ENCODE results near the gene COL27A1.

Gene COL27A1

GRCh38 chr9:114206221-114206789 is 51.0 kb downstream of the COL27A1 start:
- DNase-seq (ENCODE audit: low read depth in 2 of 2), result no peak

DNA sequence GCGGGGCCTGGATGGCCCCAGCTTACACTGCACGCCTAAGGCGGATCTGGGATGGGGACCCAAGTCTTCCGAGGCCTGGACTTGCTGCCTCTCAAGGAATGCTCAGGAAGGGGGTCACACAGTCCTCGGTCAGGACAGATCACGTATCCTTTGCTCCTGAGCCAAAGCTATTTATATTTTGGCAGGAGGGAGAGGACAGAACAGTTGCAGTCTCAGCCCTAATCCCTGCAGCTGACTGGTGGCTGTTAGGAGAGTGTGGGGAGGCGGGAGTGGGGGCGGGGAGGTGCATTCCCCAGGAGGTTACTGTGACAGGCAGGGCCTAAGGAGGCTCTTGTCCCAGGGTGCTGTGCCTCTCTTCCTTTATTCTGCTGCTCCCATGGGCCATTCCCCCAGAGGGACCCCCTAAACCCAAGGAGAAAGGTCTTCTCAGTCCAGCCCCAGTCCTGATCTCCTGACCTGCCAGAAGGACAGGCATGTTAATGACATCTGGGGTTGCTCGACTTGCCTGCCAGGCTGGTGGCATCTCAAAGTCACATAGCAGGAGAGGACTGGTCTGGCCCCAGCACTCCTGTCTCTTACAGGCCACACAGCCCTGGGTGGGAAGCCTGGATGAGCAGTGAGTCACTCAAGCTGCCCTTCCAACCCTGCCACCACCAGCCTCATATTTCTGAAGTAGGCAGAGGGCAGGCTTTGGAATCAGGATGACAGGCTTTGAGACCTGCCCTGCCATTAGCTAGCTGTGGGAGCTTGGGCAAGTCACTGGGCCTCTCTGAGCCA is 51.9 kb downstream of the COL27A1 start:
- no peak for DNase-seq (ENCODE audit: low read depth in 2 of 2)

DNA sequence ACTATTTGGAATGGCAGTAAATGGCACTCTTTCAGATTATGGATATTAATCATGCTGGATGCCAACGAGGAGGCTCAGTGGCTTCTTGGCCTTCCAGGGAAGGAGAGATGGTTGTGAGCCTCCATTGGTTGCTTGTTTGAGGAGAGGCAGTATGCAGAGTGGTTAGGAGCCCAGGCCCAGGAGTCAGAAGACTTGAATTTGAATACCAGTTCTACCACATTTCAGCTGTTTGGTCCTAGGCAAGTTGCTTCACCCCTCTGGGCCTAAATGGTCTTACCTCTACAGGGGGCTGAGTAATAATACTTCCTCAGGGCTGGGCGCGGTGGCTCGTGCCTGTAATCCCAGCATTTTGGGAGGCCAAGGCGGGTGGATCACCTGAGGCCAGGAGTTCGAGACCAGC is 52.5 kb downstream of the COL27A1 start:
- DNase-seq (ENCODE audit: low read depth in 2 of 2), result no peak

DNA sequence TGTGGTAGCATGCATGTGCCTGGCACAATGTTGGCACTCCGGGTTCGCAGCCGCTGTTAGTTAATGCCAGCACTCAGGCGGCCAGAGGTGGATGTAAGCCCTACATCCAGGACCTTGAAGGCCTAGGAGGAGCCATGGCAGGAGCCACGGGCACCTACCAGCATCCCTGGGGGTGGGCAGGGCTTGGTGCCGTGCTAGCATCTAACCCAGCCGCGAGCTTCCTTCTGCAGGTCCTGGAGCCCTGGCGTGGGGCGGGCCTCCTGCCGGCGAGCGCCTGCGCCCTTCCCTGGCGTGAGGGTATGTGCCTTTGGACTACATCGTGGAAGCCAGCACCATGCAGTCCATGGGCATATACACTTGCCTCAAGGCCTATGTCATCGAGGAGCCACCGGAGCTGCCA is 53.8 kb downstream of the COL27A1 start:
- no peak for DNase-seq (ENCODE audit: low read depth in 2 of 2)

- no peak for DNase-seq (ENCODE audit: low read depth in 2 of 2)
These were observed 54.8 kb downstream of the COL27A1 start for GRCh38 chr9:114210136-114210535.

DNA sequence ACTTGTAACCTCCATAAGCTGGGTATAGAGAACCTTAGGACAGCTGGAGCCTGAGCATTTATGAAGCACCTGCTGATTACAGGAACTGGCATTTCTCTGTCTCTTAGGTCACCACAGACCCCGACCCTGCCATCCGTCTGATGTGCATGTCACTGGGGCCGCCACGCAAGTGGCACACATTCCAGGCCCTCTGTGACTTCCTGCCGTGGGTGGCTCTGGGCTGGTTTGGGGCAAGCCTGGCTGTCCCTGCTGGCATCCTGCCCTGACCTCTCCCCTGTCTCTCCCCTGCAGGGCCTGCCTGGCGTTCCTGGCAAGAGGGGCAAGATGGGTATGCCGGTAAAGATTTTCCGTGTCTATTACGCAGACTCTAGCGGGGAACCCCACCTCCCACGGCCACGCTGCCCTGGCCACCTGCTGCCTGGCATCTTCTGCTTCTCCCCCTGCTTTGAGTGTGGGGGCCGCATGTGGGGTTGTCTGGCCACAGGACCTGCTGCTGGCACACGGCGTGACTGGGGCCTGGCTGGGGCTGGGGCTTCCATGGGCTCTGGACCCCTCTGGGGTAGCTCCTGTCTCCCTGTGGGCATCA is 55.4 kb downstream of the COL27A1 start:
- DNase-seq (ENCODE audit: low read depth in 2 of 2), result no peak

GRCh38 chr9:114212826-114213225 is 57.5 kb downstream of the COL27A1 start:
- no peak for DNase-seq (ENCODE audit: low read depth in 2 of 2)

GRCh38 chr9:114213566-114213965 is 58.2 kb downstream of the COL27A1 start:
- DNase-seq (ENCODE audit: low read depth in 2 of 2), result no peak

DNA sequence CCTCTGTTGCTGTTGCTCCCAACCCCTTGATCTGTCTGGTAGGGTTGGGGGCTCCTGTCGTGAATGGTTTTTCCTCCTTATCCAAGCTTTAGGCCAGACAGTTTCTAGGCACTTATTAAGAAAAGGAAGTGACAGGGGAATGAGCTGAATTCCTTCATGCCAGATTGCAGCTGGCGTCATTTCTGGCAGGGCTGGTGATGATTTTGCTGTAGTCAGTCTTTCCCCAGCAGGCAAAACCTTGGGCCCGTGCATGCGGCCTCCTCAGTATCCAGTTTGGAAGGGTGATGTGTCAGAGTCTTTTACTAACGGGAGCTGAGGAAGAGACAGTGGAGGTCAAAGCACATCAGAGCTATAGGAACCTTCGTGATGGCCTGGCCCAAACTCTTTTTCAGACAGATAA is 58.8 kb downstream of the COL27A1 start:
- no peak for DNase-seq (ENCODE audit: low read depth in 2 of 2)

DNA sequence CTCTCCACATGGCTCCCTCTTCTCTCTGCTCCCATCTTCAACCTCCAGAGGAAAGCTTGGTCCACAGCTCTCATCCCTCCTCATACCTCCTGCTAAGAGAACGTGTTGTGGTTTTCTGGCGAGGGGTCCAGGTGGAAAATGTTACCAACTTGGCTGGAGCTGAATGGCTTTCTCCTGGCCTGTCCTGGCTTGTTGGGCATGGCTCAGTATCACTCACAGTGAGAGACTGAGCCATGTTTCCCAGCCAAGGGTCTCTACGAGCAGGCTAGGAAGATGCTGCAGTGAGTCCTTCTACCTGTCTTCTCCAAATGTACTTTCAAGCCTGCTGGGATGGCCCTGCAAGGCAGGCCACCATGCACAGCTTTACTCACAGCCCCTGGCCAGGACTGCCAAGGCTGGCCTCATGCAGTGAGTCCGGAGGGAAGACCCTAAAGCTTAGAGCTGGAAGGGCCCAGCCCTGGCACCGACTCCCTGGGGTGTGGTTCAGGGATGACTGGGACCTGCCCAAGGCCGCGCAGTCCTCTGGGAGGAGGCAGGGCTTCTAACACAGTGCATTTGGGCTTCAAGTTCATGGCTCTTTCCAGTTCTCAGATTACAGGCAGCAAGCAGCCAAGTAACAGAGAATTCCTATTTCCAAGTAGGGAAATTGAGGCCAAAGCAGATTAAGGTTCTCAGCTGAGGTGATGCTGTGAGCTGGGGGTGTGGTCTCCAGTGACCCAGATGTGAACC is 59.5 kb downstream of the COL27A1 start:
- DNase-seq (ENCODE audit: low read depth in 2 of 2), result no peak

DNA sequence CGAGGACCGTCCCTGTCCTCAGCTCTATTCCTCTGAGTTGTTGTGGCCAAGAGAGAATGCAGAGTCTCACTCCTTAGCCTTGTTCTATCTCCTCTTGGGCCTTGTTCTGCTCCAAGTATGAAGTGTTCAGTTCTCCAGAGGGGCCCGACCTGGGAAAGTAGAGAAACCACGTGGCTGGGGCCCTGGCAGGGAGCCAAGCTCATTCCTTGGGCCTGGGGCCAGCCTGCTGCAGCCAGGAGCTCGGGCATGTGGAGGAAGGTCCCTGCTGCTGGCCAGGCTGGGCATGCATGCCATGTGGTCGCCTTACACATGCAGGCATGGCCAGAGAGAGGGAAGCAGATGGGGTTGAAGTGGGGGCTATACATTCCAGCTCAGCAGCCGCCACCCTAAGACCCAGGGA is 60.7 kb downstream of the COL27A1 start:
- no peak for DNase-seq (ENCODE audit: low read depth in 2 of 2)

GRCh38 chr9:114216976-114217375 is 61.6 kb downstream of the COL27A1 start:
- no peak for DNase-seq (ENCODE audit: low read depth in 2 of 2)

GRCh38 chr9:114218264-114219120 is 63.2 kb downstream of the COL27A1 start:
- DNase-seq (ENCODE audit: low read depth in 2 of 2), result no peak

DNA sequence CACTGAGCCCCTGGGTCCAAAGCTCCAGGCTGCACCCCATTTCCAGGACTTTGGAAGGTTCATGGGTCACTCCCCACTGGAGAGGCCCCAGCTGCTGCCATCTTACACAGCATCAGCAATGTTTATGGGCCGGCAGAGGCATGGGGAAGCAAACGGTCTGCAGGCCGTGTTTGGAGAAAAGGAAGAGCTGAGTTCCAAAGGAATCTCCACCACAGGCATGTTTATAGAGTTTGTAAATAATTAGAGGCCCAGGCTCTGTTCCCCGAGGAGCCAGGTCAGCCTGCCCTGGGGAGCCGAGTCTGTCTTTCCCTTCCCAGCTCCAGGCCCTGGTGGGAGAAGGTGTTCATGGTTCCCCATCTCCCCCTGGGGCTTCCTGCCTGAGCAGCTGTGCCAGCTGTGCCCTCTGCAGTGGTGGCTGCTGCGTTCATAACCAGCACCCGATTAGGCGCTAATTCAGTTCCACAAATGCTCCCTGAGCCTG is 64.8 kb downstream of the COL27A1 start:
- DNase-seq (ENCODE audit: low read depth in 2 of 2), result no peak

DNA sequence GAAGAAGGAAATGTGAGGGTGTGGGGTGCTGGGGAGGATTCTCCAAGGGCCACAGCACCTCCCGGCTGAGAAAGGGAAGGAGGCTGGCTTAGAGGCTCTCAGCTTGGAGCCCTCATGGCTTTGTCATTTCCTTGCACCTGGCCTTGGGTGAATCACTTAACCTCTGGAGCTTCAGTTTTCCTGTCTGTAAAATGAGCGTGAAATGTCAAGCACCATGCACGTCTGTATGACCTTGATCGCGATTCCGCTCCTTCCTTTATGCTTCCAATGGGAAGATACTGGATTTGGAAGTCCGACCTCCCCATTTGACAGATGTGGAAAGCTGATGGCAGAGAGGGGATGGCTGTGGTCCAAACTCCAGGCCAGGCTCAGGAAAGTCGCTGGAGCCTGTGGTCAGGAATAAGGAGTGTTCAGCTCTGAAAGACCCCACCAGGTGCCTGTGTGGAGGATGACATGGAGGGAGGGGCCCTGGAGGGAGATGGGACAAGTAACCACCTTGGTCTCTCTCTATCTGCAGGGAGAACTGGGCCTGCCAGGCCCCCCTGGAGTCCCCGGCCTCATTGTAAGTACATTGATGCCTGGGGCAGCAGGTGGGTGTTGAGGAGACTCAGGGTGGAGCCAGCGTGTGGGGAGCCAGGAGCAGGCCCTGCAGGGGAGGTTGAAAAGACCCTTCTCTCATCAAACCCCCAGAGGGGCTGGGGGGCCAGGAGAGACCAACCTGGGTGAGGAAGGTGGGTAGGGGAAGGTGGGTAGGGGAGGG is 66.5 kb downstream of the COL27A1 start:
- DNase-seq (ENCODE audit: low read depth in 2 of 2), result no peak

GRCh38 chr9:114223564-114224246 is 68.4 kb downstream of the COL27A1 start:
- DNase-seq (ENCODE audit: low read depth in 2 of 2), result no peak

DNA sequence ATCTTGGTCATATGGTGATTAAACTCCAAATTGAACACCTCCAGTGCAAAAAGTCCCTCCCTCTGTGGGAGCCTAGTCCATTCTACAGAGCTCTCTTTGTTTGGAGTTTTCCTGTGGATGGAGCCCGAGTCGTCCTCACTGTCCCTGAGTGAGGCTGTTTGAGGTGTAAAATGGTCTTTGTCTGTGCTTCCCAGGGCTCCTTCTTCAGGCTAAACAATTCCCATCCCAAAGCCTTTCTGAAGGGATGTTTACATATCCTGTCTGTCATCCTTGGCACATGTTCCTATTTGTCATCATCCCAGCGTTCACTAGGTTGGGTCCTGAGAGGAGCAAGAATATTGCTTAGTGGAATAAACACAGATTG is 68.9 kb downstream of the COL27A1 start:
- DNase-seq (ENCODE audit: low read depth in 2 of 2), result no peak

GRCh38 chr9:114225561-114226212 is 70.3 kb downstream of the COL27A1 start:
- no peak for DNase-seq (ENCODE audit: low read depth in 2 of 2)

DNA sequence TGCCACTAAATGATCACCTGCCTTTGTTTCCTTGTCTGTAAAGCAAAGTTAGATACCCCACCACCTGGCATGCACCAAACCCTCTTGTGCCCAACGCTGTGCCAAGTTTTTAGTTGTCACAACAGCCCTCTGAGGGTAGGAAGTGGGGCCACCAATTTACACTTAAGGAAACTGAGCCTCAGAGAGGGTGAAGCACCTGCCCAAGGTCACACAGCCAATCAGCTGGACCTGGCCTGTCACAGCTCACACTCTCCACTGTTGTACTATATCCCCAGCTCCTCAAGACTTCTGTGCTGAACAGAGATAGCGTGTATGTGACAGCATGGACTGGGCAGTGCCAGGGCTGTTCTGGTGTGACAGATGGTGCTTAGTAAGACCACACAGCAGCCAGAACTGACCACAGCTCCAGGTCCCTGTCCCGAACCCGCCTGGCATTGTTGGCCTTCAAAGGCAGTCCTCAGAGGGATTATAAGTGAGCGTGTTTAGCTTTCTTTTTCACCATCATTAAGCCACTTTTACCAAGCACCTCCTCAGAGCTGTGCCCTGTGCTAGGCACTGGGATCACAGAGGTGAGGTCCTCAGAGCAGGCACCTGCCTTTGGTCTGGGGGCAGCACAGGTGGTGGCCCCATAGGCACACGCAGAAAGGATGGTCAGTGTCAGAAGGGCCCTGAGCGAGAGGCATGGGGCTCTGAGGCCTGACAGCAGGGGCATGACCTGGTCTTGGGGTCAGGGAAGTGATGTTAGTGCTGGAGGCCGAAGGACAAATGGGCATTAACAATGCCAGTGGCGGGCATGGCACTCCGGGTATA is 71.1 kb downstream of the COL27A1 start:
- no peak for DNase-seq (ENCODE audit: low read depth in 2 of 2)
